GM21576 (cell line): ENCODE results near the gene SIGLEC11.
"Not testable (repeated sequence)": the region's sequence is repeated elsewhere in the genome, so short reads cannot be mapped to it uniquely, and the experiment has no call there.

Source experiments
- ATAC-seq: cut with Tn5 transposase; IDR thresholded peaks from one replicate; pipeline ENCODE4 v1.9.1; 2021; ENCODE audit warnings: mild to moderate bottlenecking, moderate library complexity; ENCODE audit not compliant: unreplicated experiment

The SIGLEC11 gene

GRCh38 chr19:49960980-49961379 is at the start of gene SIGLEC11:
Gene SIGLEC11, minus strand, starts transcription at chr19:49961172. Its CDS starts 91 bp downstream, at chr19:49961081.
- not testable (repeated sequence) for ATAC-seq

GRCh38 chr19:50008532-50008931 is 47.6 kb upstream of the SIGLEC11 start:
- no peak for ATAC-seq

- no peak for ATAC-seq
Measured at GRCh38 chr19:50007947-50008346, 47.0 kb upstream of the SIGLEC11 start.

GRCh38 chr19:50007170-50007569 is 46.2 kb upstream of the SIGLEC11 start:
- no peak for ATAC-seq

- ATAC-seq = no peak
Measured at GRCh38 chr19:50005428-50005827, 44.5 kb upstream of the SIGLEC11 start.

GRCh38 chr19:50003810-50004419 is 42.9 kb upstream of the SIGLEC11 start:
- ATAC-seq = no peak

GRCh38 chr19:50003254-50003788 is 42.3 kb upstream of the SIGLEC11 start:
- ATAC-seq = no peak

- ATAC-seq = no peak
Measured at GRCh38 chr19:50002386-50002960, 41.5 kb upstream of the SIGLEC11 start.

GRCh38 chr19:50001775-50002174 is 40.8 kb upstream of the SIGLEC11 start:
- no peak for ATAC-seq

GRCh38 chr19:50000841-50001557 is 40.0 kb upstream of the SIGLEC11 start:
- no peak for ATAC-seq

GRCh38 chr19:50000038-50000840 is 39.3 kb upstream of the SIGLEC11 start:
- ATAC-seq = no peak

GRCh38 chr19:49999371-50000010 is 38.5 kb upstream of the SIGLEC11 start:
- no peak for ATAC-seq

- no peak for ATAC-seq
Measured at GRCh38 chr19:49997709-49998108, 36.7 kb upstream of the SIGLEC11 start.

GRCh38 chr19:49988433-49988832 is 27.5 kb upstream of the SIGLEC11 start:
- ATAC-seq = no peak

- ATAC-seq = no peak
Measured at GRCh38 chr19:49988007-49988406, 27.0 kb upstream of the SIGLEC11 start.

GRCh38 chr19:49987159-49987698 is 26.3 kb upstream of the SIGLEC11 start:
- ATAC-seq = no peak

- ATAC-seq = no peak
Measured at GRCh38 chr19:49986354-49986753, 25.4 kb upstream of the SIGLEC11 start.

- ATAC-seq = no peak
Measured at GRCh38 chr19:49985871-49986270, 24.9 kb upstream of the SIGLEC11 start.

GRCh38 chr19:49984491-49984890 is 23.5 kb upstream of the SIGLEC11 start:
- ATAC-seq = no peak

- no peak for ATAC-seq
Measured at GRCh38 chr19:49983645-49984229, 22.8 kb upstream of the SIGLEC11 start.
